WTC11 (cell line): Measurements from ENCODE around the gene UBTD1. TPM values are rescaled to one million over a fixed set of nuclear protein-coding genes. Genes with fewer than 3 reads are reported as not detected.
A peak's percentile ranks its signal among the peaks of the same experiment; 100 is the strongest.

ENCODE experiments used
- ATAC-seq: fragments of 200-7000 bp; cut with Tn5 transposase; 2 replicates; pipeline ENCODE4 v1.10.0; 2021; ENCODE audit warnings: mild to moderate bottlenecking, moderate library complexity
- CTCF ChIA-PET: fragments of 300-600 bp; sonication (Branson Sonifier 250); formaldehyde crosslinking; loops from one replicate; lab custom pipeline; 2021; ENCODE audit warnings: antibody characterized with exemption; lab: Charles Lee
- POLR2A ChIA-PET: fragments of 350-600 bp; sonication (Branson Sonifier 250); formaldehyde crosslinking; loops from one replicate; lab custom pipeline; 2021; ENCODE audit warnings: antibody characterized with exemption; lab: Charles Lee
- DNase-seq: peaks from one replicate; pipeline ENCODE4 v3.0.0; 2021; ENCODE audit warnings: low spot score
- H3K27ac Mint-ChIP-seq: 2 replicates; pipeline ENCODE4 v1.8.0; 2021; ENCODE audit warnings: mixed read lengths
- H3K27me3 Mint-ChIP-seq: 2 replicates; pipeline ENCODE4 v1.8.0; 2021; ENCODE audit warnings: low read depth, mild to moderate bottlenecking, moderate library complexity, mixed read lengths
- H3K36me3 Mint-ChIP-seq: 2 replicates; pipeline ENCODE4 v1.8.0; 2021; ENCODE audit warnings: mixed read lengths
- H3K4me1 Mint-ChIP-seq: 2 replicates; pipeline ENCODE4 v1.8.0; 2022; ENCODE audit warnings: mixed read lengths
- H3K4me3 Mint-ChIP-seq: 2 replicates; pipeline ENCODE4 v1.8.0; 2021; ENCODE audit warnings: mild to moderate bottlenecking, moderate library complexity, mixed read lengths
- H3K9me3 Mint-ChIP-seq: 2 replicates; pipeline ENCODE4 v1.8.0; 2021; ENCODE audit warnings: mixed read lengths
- CBFB ChIP-seq: sonication (generic); formaldehyde crosslinking; IDR thresholded peaks from 2 replicates; pipeline ENCODE4 v1.8.1; 2022; ENCODE audit warnings: mild to moderate bottlenecking, low read depth, missing genetic modification reagents
- ELF4 ChIP-seq: sonication (generic); formaldehyde crosslinking; IDR thresholded peaks from 2 replicates; pipeline ENCODE4 v1.8.1; 2022; ENCODE audit warnings: low read depth, mild to moderate bottlenecking, moderate library complexity, missing genetic modification reagents
- GABPB1 ChIP-seq: sonication (generic); formaldehyde crosslinking; IDR thresholded peaks from 2 replicates; pipeline ENCODE4 v1.8.1; 2023; ENCODE audit warnings: mild to moderate bottlenecking, missing genetic modification reagents
- GRHL2 ChIP-seq: fragments of 250-450 bp; sonication (Bioruptor Pico); IDR thresholded peaks from 2 replicates; pipeline ENCODE4 v1.8.0; 2022; ENCODE audit warnings: mild to moderate bottlenecking, moderate library complexity; ENCODE audit not compliant: insufficient replicate concordance, severe bottlenecking
- JUN ChIP-seq: sonication (generic); formaldehyde crosslinking; IDR thresholded peaks from 2 replicates; pipeline ENCODE4 v1.8.0; 2023; ENCODE audit warnings: mild to moderate bottlenecking, missing genetic modification reagents
- NFYB ChIP-seq: sonication (generic); formaldehyde crosslinking; conservative IDR thresholded peaks from 2 replicates; pipeline ENCODE4 v1.8.0; 2022; ENCODE audit warnings: low read depth, missing genetic modification reagents
- NR1H2 ChIP-seq: sonication (generic); formaldehyde crosslinking; IDR thresholded peaks from 2 replicates; pipeline ENCODE4 v1.9.0; 2021; ENCODE audit warnings: mild to moderate bottlenecking, moderate library complexity, missing genetic modification reagents
- NR3C1 ChIP-seq: sonication (generic); formaldehyde crosslinking; conservative IDR thresholded peaks from 2 replicates; pipeline ENCODE4 v1.8.1; 2023; ENCODE audit warnings: low read depth, mild to moderate bottlenecking, missing genetic modification reagents
- OVOL2 ChIP-seq: fragments of 250-450 bp; sonication (Bioruptor Pico); IDR thresholded peaks from 2 replicates; pipeline ENCODE4 v1.9.0; 2021; ENCODE audit warnings: mild to moderate bottlenecking, borderline replicate concordance
- RORB ChIP-seq: fragments of 250-450 bp; sonication (Bioruptor Pico); IDR thresholded peaks from 2 replicates; pipeline ENCODE4 v1.9.0; 2021; ENCODE audit warnings: mild to moderate bottlenecking
- SMAD3 ChIP-seq: sonication (generic); formaldehyde crosslinking; IDR thresholded peaks from 2 replicates; pipeline ENCODE4 v1.8.0; 2022; ENCODE audit warnings: missing genetic modification reagents, mild to moderate bottlenecking, borderline replicate concordance
- TEAD4 ChIP-seq: sonication (generic); formaldehyde crosslinking; IDR thresholded peaks from 2 replicates; pipeline ENCODE4 v1.8.0; 2022; ENCODE audit warnings: mild to moderate bottlenecking, missing genetic modification reagents
- ZNF138 ChIP-seq: sonication (generic); formaldehyde crosslinking; conservative IDR thresholded peaks from 2 replicates; pipeline ENCODE4 v1.8.1; 2022; ENCODE audit warnings: mild to moderate bottlenecking, moderate library complexity, missing genetic modification reagents
- ZNF232 ChIP-seq: sonication (generic); formaldehyde crosslinking; IDR thresholded peaks from 2 replicates; pipeline ENCODE4 v1.8.0; 2022; ENCODE audit warnings: mild to moderate bottlenecking, missing genetic modification reagents
- ZNF416 ChIP-seq: fragments of 250-450 bp; sonication (Bioruptor Pico); IDR thresholded peaks from 2 replicates; pipeline ENCODE4 v1.9.0; 2021; ENCODE audit warnings: mild to moderate bottlenecking, inconsistent platforms
- ZNF671 ChIP-seq: fragments of 250-450 bp; sonication (Bioruptor Pico); IDR thresholded peaks from 2 replicates; pipeline ENCODE4 v1.8.0; 2021; ENCODE audit warnings: mild to moderate bottlenecking
- total RNA-seq: library from RNA; stranded (reverse); gene quantifications from 3 replicates; pipeline ENCODE4 v1.2.3, GENCODE V29; 2021
- TF ChIP-seq, protein P1 (sequence below): fragments of 250-450 bp; sonication (Bioruptor Pico); IDR thresholded peaks from 2 replicates; pipeline ENCODE4 v1.9.0; 2021; ENCODE audit warnings: mild to moderate bottlenecking
- TF ChIP-seq, protein P2 (sequence below): sonication (generic); formaldehyde crosslinking; IDR thresholded peaks from 2 replicates; pipeline ENCODE4 v1.8.0; 2022; ENCODE audit warnings: missing genetic modification reagents
- TF ChIP-seq, protein P3 (sequence below): sonication (generic); formaldehyde crosslinking; IDR thresholded peaks from 2 replicates; pipeline ENCODE4 v1.8.0; 2022; ENCODE audit warnings: mild to moderate bottlenecking, missing genetic modification reagents
- TF ChIP-seq, protein P4 (sequence below): sonication (generic); formaldehyde crosslinking; IDR thresholded peaks from 2 replicates; pipeline ENCODE4 v1.8.1; 2022; ENCODE audit warnings: low read depth, mild to moderate bottlenecking, moderate library complexity, missing genetic modification reagents, borderline replicate concordance
- TF ChIP-seq, protein P5 (sequence below): fragments of 250-450 bp; sonication (Bioruptor Pico); IDR thresholded peaks from 2 replicates; pipeline ENCODE4 v1.8.0; 2021; ENCODE audit warnings: mild to moderate bottlenecking
- TF ChIP-seq, protein P6 (sequence below): fragments of 200-600 bp; IDR thresholded peaks from 2 replicates; pipeline ENCODE4 v1.8.0; 2022; ENCODE audit warnings: antibody characterized with exemption
- TF ChIP-seq, protein P7 (sequence below): sonication (generic); formaldehyde crosslinking; IDR thresholded peaks from 2 replicates; pipeline ENCODE4 v1.8.0; 2022; ENCODE audit warnings: mild to moderate bottlenecking, missing genetic modification reagents
- TF ChIP-seq, protein P8 (sequence below): sonication (generic); formaldehyde crosslinking; IDR thresholded peaks from 2 replicates; pipeline ENCODE4 v1.8.0; 2022; ENCODE audit warnings: mild to moderate bottlenecking, missing genetic modification reagents

UBTD1 gene
- total RNA-seq, 1 experiment from 2014 or later = 35.7 TPM

DNA sequence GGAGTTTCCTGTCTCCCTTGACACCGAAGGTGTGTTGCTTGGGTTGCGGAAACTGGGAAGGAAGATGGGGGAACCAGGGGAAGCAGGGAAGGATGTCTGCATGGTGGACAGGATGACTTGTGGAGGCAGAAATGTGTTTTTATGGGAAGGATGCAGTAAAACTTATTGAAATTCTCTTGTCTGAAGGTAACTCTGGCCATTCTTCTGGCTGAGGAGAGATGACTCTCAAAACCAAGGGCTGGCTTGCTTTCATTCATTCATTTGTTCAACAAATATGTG is 1.5 kb downstream of the UBTD1 start:
- ATAC-seq = no peak
- H3K9me3 Mint-ChIP-seq = no peaks in the 10 kb centered on the region
- CTCF ChIA-PET = interaction anchor here (1.7 to 2.4 kb wide), 4 partner anchors 34 to 53 kb away, joined by 5 to 36 read pairs (median 13); no protein-coding TSS in a partner anchor
- H3K4me1 Mint-ChIP-seq = peaks cover 44% of the 10 kb centered on the region
- DNase-seq = no peak
- H3K27ac Mint-ChIP-seq = no peak overlapping the region
- H3K36me3 Mint-ChIP-seq = no peaks in the 10 kb centered on the region
- H3K27me3 Mint-ChIP-seq = peaks cover 21% of the 10 kb centered on the region
- H3K4me3 Mint-ChIP-seq = peak overlapping the region; percentile 78
- POLR2A ChIA-PET = no interaction called here
- TF ChIP-seq, protein P1, sequence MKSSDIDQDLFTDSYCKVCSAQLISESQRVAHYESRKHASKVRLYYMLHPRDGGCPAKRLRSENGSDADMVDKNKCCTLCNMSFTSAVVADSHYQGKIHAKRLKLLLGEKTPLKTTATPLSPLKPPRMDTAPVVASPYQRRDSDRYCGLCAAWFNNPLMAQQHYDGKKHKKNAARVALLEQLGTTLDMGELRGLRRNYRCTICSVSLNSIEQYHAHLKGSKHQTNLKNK (CRISPR knock-in tag) = no peak
- TF ChIP-seq SMAD3 (CRISPR knock-in tag) (no peak), CBFB (CRISPR knock-in tag) (no peak), ZNF671 (CRISPR knock-in tag) (no peak), NR1H2 (CRISPR knock-in tag) (no peak), GABPB1 (CRISPR knock-in tag) (no peak), ZNF416 (CRISPR knock-in tag) (no peak), JUN (CRISPR knock-in tag) (no peak), NFYB (CRISPR knock-in tag) (no peak), OVOL2 (CRISPR knock-in tag) (no peak), TEAD4 (no peak)
- TF ChIP-seq, protein P2, sequence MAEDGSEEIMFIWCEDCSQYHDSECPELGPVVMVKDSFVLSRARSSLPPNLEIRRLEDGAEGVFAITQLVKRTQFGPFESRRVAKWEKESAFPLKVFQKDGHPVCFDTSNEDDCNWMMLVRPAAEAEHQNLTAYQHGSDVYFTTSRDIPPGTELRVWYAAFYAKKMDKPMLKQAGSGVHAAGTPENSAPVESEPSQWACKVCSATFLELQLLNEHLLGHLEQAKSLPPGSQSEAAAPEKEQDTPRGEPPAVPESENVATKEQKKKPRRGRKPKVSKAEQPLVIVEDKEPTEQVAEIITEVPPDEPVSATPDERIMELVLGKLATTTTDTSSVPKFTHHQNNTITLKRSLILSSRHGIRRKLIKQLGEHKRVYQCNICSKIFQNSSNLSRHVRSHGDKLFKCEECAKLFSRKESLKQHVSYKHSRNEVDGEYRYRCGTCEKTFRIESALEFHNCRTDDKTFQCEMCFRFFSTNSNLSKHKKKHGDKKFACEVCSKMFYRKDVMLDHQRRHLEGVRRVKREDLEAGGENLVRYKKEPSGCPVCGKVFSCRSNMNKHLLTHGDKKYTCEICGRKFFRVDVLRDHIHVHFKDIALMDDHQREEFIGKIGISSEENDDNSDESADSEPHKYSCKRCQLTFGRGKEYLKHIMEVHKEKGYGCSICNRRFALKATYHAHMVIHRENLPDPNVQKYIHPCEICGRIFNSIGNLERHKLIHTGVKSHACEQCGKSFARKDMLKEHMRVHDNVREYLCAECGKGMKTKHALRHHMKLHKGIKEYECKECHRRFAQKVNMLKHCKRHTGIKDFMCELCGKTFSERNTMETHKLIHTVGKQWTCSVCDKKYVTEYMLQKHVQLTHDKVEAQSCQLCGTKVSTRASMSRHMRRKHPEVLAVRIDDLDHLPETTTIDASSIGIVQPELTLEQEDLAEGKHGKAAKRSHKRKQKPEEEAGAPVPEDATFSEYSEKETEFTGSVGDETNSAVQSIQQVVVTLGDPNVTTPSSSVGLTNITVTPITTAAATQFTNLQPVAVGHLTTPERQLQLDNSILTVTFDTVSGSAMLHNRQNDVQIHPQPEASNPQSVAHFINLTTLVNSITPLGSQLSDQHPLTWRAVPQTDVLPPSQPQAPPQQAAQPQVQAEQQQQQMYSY (CRISPR knock-in tag) = no peak
- TF ChIP-seq, protein P3, sequence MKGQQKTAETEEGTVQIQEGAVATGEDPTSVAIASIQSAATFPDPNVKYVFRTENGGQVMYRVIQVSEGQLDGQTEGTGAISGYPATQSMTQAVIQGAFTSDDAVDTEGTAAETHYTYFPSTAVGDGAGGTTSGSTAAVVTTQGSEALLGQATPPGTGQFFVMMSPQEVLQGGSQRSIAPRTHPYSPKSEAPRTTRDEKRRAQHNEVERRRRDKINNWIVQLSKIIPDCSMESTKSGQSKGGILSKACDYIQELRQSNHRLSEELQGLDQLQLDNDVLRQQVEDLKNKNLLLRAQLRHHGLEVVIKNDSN (CRISPR knock-in tag) = no peak
- TF ChIP-seq, protein P4, sequence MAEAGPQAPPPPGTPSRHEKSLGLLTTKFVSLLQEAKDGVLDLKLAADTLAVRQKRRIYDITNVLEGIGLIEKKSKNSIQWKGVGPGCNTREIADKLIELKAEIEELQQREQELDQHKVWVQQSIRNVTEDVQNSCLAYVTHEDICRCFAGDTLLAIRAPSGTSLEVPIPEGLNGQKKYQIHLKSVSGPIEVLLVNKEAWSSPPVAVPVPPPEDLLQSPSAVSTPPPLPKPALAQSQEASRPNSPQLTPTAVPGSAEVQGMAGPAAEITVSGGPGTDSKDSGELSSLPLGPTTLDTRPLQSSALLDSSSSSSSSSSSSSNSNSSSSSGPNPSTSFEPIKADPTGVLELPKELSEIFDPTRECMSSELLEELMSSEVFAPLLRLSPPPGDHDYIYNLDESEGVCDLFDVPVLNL (CRISPR knock-in tag) = no peak

DNA sequence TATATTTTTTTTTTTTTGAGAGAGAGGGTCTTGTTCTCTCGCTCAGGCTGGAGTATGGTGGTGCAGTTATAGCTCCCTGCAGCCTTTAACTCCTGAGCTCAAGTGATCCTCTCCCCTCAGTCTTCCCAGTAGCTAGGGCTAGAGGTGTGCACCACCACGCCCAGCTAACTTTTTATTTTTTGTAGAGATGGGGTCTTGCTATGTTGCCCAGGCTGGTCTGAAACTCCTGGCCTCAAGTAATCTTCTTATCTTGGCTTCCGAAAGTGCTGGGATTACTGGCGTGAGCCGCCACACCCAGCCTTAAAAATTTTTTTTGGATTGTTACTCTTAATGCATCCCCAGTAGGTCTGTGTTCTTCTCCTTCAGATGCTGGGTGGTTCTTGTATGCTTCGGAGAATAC is 4.2 kb downstream of the UBTD1 start:
- CTCF ChIA-PET = no interaction called here
- Mint-ChIP-seq H3K4me3 (no peak overlapping the region), H3K36me3 (no peaks in the 10 kb centered on the region), H3K4me1 (peaks cover 21% of the 10 kb centered on the region), H3K27ac (no peak overlapping the region), H3K9me3 (no peaks in the 10 kb centered on the region), H3K27me3 (peaks cover 21% of the 10 kb centered on the region)
- POLR2A ChIA-PET = no interaction called here
- ATAC-seq = no peak
- no peak for TF ChIP-seq ELF4 (CRISPR knock-in tag)
- no peak for TF ChIP-seq ZNF232 (CRISPR knock-in tag)
- no peak for TF ChIP-seq ZNF671 (CRISPR knock-in tag)
- TF ChIP-seq, protein P5, sequence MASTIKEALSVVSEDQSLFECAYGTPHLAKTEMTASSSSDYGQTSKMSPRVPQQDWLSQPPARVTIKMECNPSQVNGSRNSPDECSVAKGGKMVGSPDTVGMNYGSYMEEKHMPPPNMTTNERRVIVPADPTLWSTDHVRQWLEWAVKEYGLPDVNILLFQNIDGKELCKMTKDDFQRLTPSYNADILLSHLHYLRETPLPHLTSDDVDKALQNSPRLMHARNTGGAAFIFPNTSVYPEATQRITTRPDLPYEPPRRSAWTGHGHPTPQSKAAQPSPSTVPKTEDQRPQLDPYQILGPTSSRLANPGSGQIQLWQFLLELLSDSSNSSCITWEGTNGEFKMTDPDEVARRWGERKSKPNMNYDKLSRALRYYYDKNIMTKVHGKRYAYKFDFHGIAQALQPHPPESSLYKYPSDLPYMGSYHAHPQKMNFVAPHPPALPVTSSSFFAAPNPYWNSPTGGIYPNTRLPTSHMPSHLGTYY (CRISPR knock-in tag) = no peak
- TF ChIP-seq GRHL2 (CRISPR knock-in tag) = no peak
- no peak for TF ChIP-seq NR3C1 (CRISPR knock-in tag)
- TF ChIP-seq, protein P6, sequence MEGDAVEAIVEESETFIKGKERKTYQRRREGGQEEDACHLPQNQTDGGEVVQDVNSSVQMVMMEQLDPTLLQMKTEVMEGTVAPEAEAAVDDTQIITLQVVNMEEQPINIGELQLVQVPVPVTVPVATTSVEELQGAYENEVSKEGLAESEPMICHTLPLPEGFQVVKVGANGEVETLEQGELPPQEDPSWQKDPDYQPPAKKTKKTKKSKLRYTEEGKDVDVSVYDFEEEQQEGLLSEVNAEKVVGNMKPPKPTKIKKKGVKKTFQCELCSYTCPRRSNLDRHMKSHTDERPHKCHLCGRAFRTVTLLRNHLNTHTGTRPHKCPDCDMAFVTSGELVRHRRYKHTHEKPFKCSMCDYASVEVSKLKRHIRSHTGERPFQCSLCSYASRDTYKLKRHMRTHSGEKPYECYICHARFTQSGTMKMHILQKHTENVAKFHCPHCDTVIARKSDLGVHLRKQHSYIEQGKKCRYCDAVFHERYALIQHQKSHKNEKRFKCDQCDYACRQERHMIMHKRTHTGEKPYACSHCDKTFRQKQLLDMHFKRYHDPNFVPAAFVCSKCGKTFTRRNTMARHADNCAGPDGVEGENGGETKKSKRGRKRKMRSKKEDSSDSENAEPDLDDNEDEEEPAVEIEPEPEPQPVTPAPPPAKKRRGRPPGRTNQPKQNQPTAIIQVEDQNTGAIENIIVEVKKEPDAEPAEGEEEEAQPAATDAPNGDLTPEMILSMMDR = no peak
- TF ChIP-seq, protein P7, sequence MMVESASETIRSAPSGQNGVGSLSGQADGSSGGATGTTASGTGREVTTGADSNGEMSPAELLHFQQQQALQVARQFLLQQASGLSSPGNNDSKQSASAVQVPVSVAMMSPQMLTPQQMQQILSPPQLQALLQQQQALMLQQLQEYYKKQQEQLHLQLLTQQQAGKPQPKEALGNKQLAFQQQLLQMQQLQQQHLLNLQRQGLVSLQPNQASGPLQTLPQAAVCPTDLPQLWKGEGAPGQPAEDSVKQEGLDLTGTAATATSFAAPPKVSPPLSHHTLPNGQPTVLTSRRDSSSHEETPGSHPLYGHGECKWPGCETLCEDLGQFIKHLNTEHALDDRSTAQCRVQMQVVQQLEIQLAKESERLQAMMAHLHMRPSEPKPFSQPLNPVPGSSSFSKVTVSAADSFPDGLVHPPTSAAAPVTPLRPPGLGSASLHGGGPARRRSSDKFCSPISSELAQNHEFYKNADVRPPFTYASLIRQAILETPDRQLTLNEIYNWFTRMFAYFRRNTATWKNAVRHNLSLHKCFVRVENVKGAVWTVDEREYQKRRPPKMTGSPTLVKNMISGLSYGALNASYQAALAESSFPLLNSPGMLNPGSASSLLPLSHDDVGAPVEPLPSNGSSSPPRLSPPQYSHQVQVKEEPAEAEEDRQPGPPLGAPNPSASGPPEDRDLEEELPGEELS = no peak
- TF ChIP-seq ZNF138 (CRISPR knock-in tag) = no peak
- TF ChIP-seq, protein P8, sequence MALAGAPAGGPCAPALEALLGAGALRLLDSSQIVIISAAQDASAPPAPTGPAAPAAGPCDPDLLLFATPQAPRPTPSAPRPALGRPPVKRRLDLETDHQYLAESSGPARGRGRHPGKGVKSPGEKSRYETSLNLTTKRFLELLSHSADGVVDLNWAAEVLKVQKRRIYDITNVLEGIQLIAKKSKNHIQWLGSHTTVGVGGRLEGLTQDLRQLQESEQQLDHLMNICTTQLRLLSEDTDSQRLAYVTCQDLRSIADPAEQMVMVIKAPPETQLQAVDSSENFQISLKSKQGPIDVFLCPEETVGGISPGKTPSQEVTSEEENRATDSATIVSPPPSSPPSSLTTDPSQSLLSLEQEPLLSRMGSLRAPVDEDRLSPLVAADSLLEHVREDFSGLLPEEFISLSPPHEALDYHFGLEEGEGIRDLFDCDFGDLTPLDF (CRISPR knock-in tag) = no peak
- TF ChIP-seq RORB = no peak
- TF ChIP-seq, protein P1 (CRISPR knock-in tag) = no peak
- no peak for DNase-seq
